SW480 (cell line): ENCODE results near the gene HSD17B4.
"Not testable (repeated sequence)": the region's sequence is repeated elsewhere in the genome, so short reads cannot be mapped to it uniquely, and the experiment has no call there.

Source experiments
- DNase-seq: peaks from one replicate; pipeline ENCODE4 v3.0.0-alpha.2; 2016; ENCODE audit warnings: low spot score

The HSD17B4 gene

DNA sequence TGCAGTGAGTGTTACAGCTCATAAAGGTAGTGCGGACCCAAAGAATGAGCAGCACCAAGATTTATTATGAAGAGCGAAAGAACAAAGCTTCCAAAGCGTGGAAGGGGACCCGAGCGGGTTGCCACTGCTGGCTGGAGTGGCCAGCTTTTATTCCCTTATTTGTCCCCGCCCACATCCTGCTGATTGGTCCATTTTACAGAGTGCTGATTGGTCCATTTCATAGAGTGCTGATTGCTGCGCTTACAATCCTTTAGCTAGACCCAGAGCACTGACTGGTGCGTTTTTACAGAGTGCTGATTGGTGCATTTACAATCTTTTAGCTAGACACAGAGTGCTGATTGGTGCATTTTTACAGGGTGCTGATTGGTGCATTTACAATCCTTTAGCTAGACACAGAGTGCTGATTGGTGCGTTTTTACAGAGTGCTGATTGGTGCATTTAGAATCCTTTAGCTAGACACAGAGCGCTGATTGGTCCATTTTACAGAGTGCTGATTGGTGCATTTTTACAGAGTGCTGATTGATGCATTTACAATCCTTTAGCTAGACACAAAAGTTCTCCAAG, 19.5 kb upstream of the HSD17B4 start:
- not testable (repeated sequence) for DNase-seq

DNA sequence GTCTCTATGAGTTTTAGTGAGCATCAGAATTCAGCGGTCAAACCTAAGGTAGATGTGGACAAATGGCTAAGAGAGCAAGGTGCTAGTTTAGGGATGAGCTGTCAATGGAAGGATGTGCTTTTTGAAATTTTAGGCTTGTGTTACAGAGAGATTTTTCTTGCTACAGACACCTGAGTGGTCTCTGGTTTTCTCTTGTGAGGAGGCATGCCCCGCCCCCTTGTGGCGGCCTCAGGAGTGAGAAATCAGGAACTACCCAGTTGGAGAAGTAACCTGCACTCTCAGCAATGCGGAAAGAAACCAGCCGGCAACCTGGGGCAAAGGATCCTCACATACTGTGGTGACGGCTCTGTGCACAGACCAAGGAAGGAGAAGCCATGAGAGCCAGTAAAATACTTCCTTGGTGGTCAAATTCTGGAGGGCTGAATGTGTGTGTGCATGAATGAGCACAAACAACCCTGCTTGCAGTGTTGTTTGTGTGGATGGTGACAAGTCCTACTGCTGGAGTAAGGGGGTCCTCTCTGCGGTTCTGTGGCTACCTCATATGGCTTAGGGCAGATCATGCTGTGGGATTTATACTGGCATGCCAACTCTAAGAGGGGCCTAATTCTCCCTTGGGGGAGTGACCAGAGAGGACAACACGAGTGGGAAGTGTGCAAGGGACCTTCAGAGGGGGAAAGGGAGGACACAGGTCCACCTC, 16.7 kb upstream of the HSD17B4 start:
- no peak for DNase-seq

DNA sequence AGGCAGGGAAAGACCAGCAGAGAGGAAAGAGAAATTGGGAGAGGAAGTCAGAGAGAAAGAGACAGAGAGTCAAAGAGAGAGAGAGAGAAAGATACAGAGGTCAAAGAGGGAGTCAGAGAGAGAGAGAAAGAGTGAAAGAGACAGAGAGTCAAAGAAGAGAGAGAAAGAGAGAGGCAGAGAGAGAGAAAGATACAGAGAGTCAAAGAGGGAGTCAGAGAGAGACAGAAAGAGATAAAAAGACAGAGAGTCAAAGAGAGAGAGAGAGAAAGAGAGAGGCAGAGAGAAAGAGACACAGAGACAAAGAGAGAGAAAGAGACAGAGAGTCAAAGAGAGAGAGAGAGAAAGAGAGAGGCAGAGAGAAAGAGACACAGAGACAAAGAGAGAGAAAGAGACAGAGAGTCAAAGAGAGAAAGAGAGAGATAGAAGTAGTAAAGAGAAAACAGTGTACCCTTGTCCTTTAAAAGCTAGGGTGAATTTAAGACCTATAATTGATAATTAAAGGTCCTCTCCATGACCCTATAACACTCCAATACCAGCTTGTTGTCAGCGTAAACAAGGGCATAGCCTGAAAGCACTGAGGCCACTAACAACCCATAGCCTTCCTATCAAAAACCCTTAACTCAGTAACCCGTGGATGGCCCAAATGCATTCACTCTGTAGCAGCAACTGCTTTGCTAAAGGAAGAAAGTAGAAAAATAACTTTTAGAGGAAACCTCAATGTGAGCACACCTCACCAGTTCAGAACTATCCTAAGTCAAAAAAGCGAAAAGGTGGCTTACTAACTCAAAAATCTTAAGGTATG, 14.3 kb upstream of the HSD17B4 start:
- DNase-seq = not testable (repeated sequence)

DNA sequence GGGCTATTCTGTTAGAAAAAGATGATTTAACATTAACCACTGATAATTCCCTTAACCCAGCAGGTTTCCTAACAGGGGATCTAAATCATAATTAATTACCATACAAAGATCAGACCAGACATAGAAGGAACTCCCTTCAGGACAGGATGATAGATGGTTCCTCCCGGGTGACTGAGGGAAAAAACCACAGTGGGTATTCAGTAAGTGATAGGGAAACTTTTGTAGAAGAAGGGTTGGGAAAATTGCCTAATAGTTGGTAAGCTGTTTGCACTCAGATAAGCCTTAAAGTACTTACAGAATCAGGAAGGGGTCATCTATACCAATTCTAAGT, 13.7 kb upstream of the HSD17B4 start:
- DNase-seq = not testable (repeated sequence)

DNA sequence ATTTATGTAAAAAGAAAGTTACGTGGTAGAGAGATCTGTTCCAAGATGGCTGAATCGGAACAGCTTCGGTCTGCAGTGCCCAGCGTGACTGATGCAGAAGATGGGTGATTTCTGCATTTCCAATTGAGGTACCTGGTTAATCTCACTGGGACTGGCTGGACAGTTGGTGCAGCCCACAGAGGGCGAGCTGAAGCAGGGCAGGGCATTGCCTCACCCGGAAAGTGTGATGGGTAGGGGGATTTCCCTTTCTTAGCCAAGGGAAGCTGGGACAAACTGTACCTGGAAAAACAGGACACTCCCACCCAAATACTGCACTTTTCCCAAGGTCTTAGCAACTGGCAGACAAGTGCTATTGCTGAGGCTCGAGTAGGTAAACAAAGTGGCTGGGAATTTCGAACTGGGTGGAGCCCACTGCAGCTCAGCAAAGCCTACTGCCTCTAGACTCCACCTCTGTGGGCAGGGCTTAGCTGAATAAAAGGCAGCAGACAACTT, 13.1 kb upstream of the HSD17B4 start:
- DNase-seq = no peak

DNA sequence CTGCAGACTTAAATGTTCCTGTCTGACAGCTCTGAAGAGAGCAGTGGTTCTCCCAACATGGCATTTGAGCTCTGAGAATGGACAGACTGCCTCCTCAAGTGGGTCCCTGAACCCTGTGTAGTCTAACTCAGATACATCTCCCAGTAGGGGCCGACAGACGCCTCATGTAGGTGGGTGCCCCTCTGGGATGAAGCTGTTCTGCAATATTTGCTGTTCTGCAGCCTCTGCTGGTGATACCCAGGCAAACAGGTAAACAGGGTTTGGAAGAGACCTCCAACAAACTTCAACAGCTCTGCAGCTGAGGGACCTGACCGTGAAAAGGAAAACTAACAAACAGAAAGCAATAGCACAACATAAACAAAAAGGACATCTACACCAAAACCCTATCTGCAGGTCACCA, 12.7 kb upstream of the HSD17B4 start:
- not testable (repeated sequence) for DNase-seq

DNA sequence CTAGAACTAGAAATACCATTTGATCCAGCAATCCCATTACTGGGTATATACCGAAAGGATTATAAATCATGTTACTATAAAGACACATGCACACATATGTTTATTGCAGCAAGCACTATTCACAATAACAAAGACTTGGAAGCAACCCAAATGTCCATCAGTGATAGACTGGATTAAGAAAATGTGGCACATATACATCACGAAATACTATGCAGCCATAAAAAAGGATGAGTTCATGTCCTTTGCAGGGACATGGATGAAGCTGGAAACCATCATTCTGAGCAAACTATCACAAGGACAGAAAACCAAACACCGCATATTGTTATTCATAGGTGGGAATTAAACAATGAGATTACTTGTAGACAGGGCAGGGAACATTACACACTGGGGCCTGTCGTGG, 7.7 kb upstream of the HSD17B4 start:
- not testable (repeated sequence) for DNase-seq

DNA sequence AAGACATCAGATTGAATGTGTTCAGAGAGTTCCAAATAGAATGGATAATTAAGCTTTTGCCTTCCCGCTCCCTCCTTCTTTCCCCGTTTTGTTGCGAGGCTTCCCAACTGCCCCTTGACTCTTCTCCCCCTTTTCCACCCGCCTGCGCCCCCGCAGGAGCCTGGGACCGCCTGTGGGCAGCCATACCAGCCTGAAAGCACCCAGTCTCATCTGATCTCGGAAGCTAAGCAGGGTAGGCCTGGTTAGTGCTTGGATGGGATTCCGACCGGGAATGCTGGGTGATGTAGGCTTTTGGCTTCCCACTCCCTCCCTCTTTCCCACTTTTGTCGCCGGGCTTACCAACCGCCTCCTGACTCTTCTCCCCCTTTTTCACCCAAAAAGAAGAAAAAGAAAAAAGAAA, 6.8 kb upstream of the HSD17B4 start:
- no peak for DNase-seq

DNA sequence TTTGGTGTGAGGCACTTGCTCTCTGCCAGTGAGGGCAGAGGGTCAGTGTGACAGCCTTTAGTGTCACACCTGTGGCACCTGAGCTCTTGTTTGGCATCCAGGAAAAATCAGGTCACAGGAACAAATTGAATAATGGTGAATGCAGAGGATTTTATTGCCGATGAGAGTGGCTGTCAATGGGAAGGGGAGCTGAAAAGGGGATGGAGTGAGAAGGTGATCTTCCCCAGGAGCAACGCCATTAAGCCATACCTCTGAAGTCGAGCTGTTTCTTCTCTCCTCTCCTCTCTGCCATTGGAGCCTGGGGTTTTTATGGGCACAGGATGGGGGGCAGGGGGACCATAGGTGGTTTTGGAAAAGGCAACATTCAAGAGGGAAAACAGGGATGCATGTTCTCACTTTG, 2.4 kb upstream of the HSD17B4 start:
- DNase-seq = no peak

DNA sequence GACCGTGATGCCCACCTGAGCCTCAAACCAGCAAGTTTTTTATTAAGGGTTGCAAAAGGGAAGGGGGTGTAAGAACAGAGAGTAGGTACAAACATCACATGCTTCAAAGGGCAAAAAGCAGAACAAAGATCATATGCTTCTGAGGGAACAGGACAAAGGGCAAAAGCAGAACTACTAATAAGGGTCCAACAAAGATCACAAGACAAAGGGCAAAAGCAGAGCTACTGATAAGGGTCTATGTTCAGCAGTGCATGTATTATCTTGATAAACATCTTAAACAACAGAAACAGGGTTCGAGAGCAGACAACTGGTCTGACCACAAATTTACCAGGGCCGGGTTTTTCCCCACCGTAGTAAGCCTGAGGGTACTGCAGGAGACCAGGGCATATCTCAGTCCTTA, 1.7 kb upstream of the HSD17B4 start:
- not testable (repeated sequence) for DNase-seq

DNA sequence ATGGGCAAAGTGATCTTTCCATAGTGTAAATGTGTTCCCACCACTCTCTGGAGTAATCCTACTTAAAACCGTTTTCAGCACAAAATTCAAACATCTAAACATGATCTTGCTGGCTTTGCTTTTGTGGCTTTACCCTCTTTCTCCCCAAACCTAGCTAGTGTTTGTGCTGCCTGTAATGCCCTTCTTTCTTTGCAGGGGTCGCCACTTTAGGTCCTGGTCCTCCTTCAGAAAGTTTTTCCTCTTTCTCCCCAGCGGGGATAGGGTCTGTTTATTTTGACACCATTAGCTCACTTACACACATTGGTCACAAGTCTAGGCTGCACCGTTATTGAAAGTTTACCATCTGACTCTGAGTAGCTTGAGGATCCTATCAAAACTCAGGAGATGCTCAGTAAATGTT, 736 bp upstream of the HSD17B4 start:
- no peak for DNase-seq

DNA sequence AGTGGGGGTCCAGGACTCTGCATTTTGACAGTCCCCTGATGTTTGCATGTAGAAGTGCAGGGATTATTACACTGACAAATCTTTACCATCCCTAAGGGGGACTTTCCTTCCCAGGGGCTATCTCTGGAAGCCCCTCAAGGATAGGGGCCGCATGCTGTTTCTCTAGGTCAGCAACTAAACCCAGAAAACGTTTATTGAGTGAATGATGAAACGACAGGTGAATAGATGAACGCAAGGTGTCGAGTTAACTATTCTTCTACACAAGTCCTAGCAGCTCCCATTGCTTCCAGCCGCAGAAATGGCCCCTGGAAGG, 281 bp upstream of the HSD17B4 start:
- no peak for DNase-seq

DNA sequence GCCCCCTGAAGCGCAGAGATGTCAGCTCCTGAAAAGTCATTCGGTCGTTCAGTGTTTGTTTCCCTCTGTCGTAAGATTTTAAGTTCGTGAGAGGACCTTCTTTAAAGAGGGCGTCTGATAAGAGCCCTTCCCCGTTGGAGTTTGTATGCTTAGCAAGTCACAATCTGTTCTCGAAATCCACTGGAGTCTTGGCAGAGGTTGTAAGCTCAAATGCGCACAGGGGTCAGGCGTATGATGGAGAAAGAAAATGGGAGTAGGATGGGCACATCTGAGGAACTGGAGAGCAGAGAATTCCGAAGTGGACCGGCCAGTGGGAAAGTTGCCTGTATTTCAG, 710 bp downstream of the HSD17B4 start:
- DNase-seq = peak; percentile 25

DNA sequence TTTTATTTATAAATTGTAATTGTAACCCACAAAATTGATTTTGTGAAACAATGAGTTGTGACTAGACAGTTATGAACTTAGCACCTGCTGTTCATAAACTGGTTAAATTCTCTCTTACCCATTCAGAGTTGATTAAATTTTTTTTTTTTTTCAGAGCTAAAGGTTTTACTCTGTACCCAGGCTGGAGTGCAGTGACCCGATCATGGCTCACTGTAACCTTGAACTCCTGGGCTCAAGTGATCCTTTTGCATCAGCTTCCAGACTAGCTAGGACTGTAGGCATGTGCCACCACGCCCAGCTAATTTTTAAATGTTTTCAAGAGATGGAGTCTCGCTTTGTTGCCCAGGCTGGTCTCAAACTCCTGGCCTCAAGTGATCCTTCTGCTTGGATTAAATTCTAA, 1.9 kb downstream of the HSD17B4 start:
- DNase-seq = no peak

DNA sequence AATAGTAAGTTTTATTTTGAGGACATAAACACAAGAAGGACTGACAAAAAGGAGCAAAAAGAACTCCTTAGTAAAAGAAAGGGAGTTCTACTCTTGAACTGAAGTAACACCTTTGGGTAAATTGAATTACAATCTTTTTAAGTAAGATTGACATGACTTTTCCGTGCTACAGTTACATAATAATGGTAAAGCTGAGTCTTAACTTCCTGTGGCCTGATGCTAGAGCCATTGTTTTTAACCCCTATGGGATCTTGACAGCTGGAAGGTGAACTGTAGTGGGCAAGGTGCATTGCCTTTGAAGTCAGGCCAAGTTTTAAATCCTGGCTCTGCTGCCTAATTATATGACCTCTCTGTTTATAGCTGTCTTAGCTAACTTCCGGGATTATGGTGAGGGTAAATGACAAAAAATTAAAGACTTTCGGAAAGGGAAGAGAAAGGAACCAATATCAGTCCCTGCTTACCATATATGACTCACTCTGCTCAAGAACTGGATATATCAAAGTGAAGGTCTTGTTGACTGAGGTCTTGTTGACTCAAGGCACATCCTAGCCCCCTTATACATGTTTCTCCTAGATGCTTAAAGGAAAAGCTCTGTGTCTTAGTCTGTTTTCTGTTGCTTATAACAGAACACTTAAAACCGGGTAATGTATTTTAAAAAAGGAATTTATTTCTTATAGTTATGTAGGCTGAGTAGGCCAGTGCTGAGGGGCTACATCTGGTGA, 6.8 kb downstream of the HSD17B4 start:
- DNase-seq = peak; percentile 5

DNA sequence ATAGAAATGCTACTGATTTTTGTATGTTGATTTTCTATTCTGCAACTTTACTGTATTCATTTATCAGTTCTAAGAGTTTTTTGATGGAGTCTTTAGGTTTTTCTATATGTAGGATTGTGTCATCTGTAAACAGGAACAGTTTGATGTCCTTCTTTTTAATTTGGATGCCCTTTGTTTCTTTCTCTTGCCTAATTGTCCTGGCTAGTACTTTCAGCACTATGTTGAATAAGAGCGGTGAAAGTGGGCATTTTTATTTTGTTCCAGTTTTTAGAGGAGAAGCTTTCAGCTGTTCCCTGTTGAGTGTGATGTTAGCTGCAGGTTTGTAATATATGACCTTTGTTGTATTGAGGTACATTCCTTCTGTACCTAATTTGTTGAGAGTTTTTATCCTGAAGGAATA, 13.3 kb downstream of the HSD17B4 start:
- no peak for DNase-seq

DNA sequence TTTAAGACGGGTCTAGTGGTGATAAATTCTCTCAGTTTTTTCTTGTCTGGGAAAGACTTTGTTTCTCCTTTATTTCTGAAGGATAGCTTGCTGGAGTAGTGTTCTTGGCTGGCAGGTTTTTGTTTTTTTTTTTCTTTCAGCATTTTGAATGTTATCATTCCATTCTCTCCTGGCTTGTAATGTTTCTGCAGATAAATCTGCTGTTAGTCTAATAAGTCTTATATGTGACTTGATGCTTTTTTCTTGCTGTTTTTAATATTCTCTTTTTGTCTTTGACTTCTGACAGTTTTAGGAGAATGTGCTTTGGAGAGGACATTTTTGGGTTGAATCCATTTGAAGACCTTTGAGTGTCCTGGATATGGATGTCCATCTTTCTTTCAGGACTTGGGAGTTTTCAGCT, 16.0 kb downstream of the HSD17B4 start:
- DNase-seq = no peak

DNA sequence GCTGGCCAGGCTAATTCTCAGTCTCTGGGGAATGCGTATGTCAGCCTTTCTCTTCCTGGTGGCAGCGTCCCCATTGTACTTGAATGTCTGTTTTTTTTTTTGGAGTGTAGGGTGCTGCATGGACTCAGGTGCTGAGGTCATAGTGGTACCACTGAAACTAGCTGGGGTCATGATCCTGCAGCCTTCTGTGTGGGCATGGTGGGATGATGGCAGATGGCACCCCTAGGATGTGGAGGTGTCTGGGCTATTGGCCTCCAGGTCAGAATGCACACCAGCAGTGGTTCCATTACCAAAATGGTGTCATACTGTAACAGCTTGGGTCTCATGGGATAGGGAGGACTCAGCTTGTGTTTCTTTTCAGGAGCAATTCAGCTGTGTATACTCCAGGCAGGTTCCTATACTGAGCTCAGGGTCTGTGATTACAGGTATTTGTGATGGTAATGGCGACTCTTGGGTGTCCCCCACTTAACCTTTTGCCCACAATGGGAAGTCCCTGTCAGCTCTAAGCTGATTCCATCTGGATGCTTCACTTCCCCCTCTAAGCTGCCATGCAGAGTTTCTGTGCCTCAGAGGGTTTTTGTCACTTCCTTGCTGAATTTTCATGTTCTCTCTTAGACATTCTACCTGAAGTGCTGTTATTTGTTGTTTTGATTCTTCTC, 17.9 kb downstream of the HSD17B4 start:
- DNase-seq = no peak

DNA sequence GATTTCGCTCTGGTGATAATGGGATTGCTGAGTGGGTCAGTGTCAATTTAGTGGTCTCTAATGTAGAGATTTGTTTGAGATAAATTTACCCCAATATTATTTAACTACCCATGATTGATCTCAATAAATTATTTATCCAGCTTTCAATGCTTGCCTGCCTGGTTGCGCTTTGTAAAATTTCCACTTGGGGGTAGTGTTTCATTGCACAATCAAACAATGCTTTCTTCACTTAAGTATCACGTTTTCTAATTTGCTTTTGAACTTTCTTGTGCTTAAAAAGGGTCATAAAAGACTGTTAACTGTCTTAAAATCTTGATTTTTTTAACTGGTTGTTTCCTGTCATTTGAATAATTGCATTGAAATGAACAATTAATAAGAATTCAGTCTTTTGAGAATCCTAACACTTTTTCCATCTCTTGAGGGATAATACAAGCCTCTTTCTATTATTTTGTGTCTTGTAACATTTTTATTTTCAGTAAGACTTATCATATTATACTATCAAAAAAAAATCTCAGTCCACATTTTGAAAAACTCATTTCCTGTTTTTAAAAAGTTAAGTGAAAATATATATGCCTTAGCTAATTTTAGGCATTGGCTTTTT, 18.7 kb downstream of the HSD17B4 start:
- peak; percentile 4 for DNase-seq

DNA sequence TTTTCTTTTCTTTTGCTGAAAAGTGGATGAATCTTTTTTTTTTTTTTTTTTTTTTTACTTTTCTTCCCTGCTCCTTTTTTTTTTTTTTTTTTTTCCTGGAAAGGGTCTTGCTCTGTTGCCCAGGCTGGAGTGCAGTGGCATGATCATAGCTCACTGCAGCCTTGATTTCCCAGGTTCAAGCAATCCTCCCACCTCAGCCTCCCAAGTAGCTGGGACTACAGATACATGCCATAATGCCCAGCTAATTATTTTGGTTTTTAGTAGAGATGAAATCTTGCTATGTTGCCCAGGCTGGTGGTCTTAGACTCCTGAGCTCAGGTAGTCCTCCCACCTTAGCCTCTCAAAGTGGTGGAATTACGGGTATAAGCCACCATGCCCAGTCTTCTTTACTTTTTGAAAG, 20.9 kb downstream of the HSD17B4 start:
- no peak for DNase-seq

DNA sequence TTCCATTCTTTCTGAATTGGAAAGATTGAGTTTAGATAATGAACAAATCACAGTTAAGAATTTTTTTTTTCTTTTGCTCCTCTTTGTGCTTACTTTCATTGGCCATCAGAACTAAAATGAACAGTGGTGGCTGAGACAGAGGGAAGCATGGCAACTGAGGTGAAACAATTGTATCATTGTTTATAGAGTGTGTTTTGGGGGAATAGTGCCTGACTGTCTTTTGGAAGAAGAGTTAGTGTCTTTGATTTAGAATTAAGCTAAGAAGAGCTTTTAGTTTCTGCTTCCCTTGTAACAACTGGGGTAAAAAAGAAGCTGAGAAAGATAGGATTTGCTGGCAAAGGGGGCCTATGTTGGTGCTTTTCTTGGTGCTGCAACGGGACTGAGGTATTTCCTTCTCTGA, 24.0 kb downstream of the HSD17B4 start:
- DNase-seq = no peak

DNA sequence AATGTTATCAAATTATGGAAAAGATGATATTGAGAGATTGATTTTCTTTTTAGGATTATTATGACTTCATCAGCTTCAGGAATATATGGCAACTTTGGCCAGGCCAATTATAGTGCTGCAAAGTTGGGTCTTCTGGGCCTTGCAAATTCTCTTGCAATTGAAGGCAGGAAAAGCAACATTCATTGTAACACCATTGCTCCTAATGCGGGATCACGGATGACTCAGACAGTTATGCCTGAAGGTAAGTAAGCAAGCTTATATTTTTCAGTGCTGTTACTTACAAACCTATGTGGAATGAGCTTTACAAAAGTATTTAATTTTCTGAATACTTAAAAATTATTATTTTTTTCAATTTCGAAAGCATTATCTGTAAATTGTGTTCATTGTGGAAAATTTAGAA, 26.5 kb downstream of the HSD17B4 start:
- DNase-seq = no peak
